WTC11 (cell line): ENCODE data around the gene ZFYVE26.

Experiments
- CTCF ChIP-seq: fragments of 200-600 bp; IDR thresholded peaks from 2 replicates; pipeline ENCODE4 v1.8.0; 2022; ENCODE audit warnings: antibody characterized with exemption
- E2F4 ChIP-seq: sonication (generic); formaldehyde crosslinking; IDR thresholded peaks from 2 replicates; pipeline ENCODE4 v1.8.1; 2022; ENCODE audit warnings: low read depth, mild to moderate bottlenecking, moderate library complexity, missing genetic modification reagents, borderline replicate concordance
- FOXJ3 ChIP-seq: sonication (generic); formaldehyde crosslinking; IDR thresholded peaks from 2 replicates; pipeline ENCODE4 v1.9.0; 2021; ENCODE audit warnings: missing genetic modification reagents, mild to moderate bottlenecking, borderline replicate concordance
- HMGA2 ChIP-seq: fragments of 250-450 bp; sonication (Bioruptor Pico); IDR thresholded peaks from 2 replicates; pipeline ENCODE4 v1.4.0; 2021; ENCODE audit warnings: mild to moderate bottlenecking, moderate library complexity
- HMGXB4 ChIP-seq: sonication (generic); formaldehyde crosslinking; IDR thresholded peaks from 2 replicates; pipeline ENCODE4 v1.8.1; 2023; ENCODE audit warnings: mild to moderate bottlenecking, moderate library complexity, missing genetic modification reagents
- JUN ChIP-seq: sonication (generic); formaldehyde crosslinking; IDR thresholded peaks from 2 replicates; pipeline ENCODE4 v1.8.0; 2023; ENCODE audit warnings: mild to moderate bottlenecking, missing genetic modification reagents
- MXD4 ChIP-seq: fragments of 250-450 bp; sonication (Bioruptor Pico); IDR thresholded peaks from 2 replicates; pipeline ENCODE4 v1.8.0; 2021; ENCODE audit warnings: mild to moderate bottlenecking, moderate library complexity, borderline replicate concordance
- SMAD4 ChIP-seq: sonication (generic); formaldehyde crosslinking; IDR thresholded peaks from 2 replicates; pipeline ENCODE4 v1.8.0; 2022; ENCODE audit warnings: mild to moderate bottlenecking, missing genetic modification reagents
- ZNF416 ChIP-seq: fragments of 250-450 bp; sonication (Bioruptor Pico); IDR thresholded peaks from 2 replicates; pipeline ENCODE4 v1.9.0; 2021; ENCODE audit warnings: mild to moderate bottlenecking, inconsistent platforms

- TF ChIP-seq CTCF, result no peak
- TF ChIP-seq ZNF416 (CRISPR knock-in tag), result no peak
- no peak for TF ChIP-seq FOXJ3 (CRISPR knock-in tag)
- no peak for TF ChIP-seq MXD4 (CRISPR knock-in tag)
- TF ChIP-seq E2F4 (CRISPR knock-in tag), result no peak
- TF ChIP-seq SMAD4 (CRISPR knock-in tag), result no peak
- TF ChIP-seq HMGXB4 (CRISPR knock-in tag), result no peak
- no peak for TF ChIP-seq HMGA2 (CRISPR knock-in tag)
- no peak for TF ChIP-seq JUN
Observed at GRCh38 chr14:67725171-67725570, 91.2 kb downstream of the ZFYVE26 start.
